Adrenal gland (tissue), 5 donors: ENCODE measurements around the gene NUDT5.

Experiments used
- POLR2A ChIP-seq, 2 donors: fragments of 450-650 bp; IDR thresholded peaks; one replicate each; pipeline ENCODE4 v1.6.1; 2017; ENCODE audit warnings: antibody characterized with exemption in 2 of 2, mild to moderate bottlenecking in 2 of 2, moderate library complexity in 1 of 2
- TF ChIP-seq, protein P1 (sequence below), 6 experiments: fragments of 450-650 bp in 4 of 6; fragments of 200-600 bp in 2 of 6; sonication (generic) in 1 of 6; IDR thresholded peaks; 1 replicate in 5 of 6; 2 replicates in 1 of 6; pipeline versions ENCODE4 v1.5.1 to v1.8.0; 2016 to 2021; ENCODE audit warnings: antibody characterized with exemption in 6 of 6, mild to moderate bottlenecking in 2 of 6, moderate library complexity in 1 of 6
- donor health status: DM: no; HTN: no; CAD: no.

DNA sequence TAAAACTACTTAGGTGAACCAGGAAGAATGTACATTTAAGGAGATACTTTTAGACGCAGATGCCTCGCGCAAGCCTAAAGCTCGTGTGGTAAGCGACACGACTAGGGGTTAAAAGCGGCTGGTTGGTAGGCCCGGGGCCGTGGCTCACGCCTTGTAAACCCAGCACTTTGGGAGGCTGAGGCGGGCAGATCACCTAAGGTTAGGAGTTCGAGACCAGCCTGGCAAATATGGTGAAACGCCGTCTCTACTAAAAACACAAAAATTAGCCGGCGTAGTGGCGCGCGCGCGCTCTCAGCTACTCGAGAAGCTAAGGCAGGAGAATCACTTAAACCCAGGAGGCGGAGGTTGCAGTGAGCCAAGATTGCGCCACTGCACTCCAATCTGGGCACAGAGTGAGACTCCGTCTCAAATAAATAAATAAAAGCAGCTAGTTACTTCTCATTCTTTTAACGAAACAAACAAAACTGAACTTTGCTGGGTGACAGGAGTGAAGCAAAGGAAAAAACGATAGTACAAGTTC, 879 bp downstream of the NUDT5 start:
- TF ChIP-seq, protein P1, sequence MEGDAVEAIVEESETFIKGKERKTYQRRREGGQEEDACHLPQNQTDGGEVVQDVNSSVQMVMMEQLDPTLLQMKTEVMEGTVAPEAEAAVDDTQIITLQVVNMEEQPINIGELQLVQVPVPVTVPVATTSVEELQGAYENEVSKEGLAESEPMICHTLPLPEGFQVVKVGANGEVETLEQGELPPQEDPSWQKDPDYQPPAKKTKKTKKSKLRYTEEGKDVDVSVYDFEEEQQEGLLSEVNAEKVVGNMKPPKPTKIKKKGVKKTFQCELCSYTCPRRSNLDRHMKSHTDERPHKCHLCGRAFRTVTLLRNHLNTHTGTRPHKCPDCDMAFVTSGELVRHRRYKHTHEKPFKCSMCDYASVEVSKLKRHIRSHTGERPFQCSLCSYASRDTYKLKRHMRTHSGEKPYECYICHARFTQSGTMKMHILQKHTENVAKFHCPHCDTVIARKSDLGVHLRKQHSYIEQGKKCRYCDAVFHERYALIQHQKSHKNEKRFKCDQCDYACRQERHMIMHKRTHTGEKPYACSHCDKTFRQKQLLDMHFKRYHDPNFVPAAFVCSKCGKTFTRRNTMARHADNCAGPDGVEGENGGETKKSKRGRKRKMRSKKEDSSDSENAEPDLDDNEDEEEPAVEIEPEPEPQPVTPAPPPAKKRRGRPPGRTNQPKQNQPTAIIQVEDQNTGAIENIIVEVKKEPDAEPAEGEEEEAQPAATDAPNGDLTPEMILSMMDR (IDR thresholded peaks at IDR 0.05): no peak
- no peak for TF ChIP-seq POLR2A (IDR thresholded peaks at IDR 0.05)
